Midbrain (tissue), 1 donor: ENCODE results near the gene GPR63.

ENCODE experiments used
- DNase-seq: peaks from one replicate; lab custom pipeline; 2025; lab: John Stamatoyannopoulos, UW

The GPR63 gene

DNA sequence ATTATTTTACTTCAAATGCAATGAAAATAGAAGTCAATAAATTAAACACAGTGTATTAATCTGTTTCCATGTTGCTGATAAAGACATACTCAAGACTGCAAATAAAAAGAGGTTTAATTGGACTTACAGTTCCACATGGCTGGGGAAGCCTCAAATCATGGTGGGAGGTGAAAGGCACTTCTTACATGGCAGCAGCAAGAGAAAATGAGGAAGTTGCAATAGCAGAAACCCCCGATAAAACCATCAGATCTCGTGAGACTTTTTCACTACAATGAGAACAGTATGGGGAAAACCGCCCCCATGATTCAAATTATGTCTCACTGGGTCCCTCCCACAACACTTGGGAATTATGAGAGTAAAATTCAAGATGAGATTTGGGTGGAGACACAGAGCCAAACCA is 82.2 kb downstream of the GPR63 start:
- no peak for DNase-seq

DNA sequence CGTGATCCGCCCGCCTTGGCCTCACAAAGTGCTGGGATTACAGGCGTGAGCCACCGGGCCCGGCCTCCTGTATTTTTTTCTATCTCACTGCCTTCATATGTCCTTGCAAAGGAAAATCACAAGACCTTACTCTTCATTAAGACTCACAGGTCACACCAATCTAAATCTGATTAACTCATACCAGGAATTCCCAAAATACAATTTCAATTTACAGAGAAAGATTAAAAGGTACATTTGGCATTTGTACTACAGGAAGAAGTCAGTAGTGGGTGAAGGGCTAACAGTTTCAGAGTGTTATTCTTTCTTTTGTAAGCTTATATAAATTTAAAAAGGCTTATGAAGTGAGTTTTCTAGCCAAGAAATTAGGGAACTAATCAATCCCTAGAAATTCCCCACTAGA is 87.4 kb downstream of the GPR63 start:
- no peak for DNase-seq
